A549 (cell line): ENCODE data around the gene SLC39A11. TPM values are rescaled to one million over a fixed set of nuclear protein-coding genes. Genes with fewer than 3 reads are reported as not detected.

Experiments used
- ATAC-seq, 2 experiments: fragments of 200-7000 bp in 1 of 2; fragments of >200 bp in 1 of 2; cut with Nextera tagmentation in 1 of 2; cut with Tn5 transposase in 1 of 2; 3 replicates each; pipeline versions ENCODE4 v1.8.0 to v1.9.1; 2018 to 2020; ENCODE audit warnings: mild to moderate bottlenecking in 1 of 2, moderate library complexity in 1 of 2
- CTCF ChIA-PET: fragments of 300-600 bp; sonication (Branson Sonifier 250); formaldehyde crosslinking; extraction: SDS; loops from one replicate; lab custom pipeline; 2021; ENCODE audit warnings: antibody characterized with exemption, inconsistent platforms; lab: Yijun Ruan, JAX
- POLR2A ChIA-PET: fragments of 350-600 bp; formaldehyde crosslinking; extraction: SDS; loops from one replicate; lab custom pipeline; 2021; ENCODE audit warnings: antibody characterized with exemption, inconsistent platforms; lab: Yijun Ruan, JAX
- DNase-seq, 2 experiments: peaks; one replicate each; pipeline versions ENCODE4 v3.0.0 to v3.0.0-alpha.2; 2011 to 2016; ENCODE audit warnings: low read depth in 1 of 2, low spot score in 1 of 2
- FAIRE-seq: peaks from 2 replicates; lab custom pipeline; 2011; peaks lifted over from hg19 to GRCh38; lab: Jason Lieb, UNC
- H3K27ac ChIP-seq, 2 experiments: fragments of >200 bp; sonication (Bioruptor Twin); formaldehyde crosslinking; 3 replicates each; pipeline ENCODE4 v1.5.1; 2016 to 2017
- H3K4me1 ChIP-seq: fragments of >200 bp; sonication (Bioruptor Twin); formaldehyde crosslinking; 3 replicates; pipeline ENCODE4 v1.6.1; 2016
- H3K4me2 ChIP-seq: fragments of >200 bp; sonication (Bioruptor Twin); formaldehyde crosslinking; 3 replicates; pipeline ENCODE4 v1.6.1; 2016
- H3K4me3 ChIP-seq: fragments of >200 bp; sonication (Bioruptor Twin); formaldehyde crosslinking; 3 replicates; pipeline ENCODE4 v1.5.1; 2016
- H3K9me3 ChIP-seq: fragments of >200 bp; sonication (Bioruptor Twin); formaldehyde crosslinking; 3 replicates; pipeline ENCODE4 v1.6.1; 2016
- CBX2 ChIP-seq: fragments of 200-600 bp; sonication (generic); IDR thresholded peaks from 2 replicates; pipeline ENCODE4 v1.6.1; 2016; ENCODE audit warnings: low read depth, mild to moderate bottlenecking, borderline replicate concordance
- CBX8 ChIP-seq: fragments of 200-600 bp; sonication (generic); IDR thresholded peaks from 2 replicates; pipeline ENCODE4 v1.6.1; 2016
- CEBPB ChIP-seq, 2 experiments: fragments of >200 bp in 1 of 2; sonication (Bioruptor Twin) in 1 of 2; formaldehyde crosslinking in 1 of 2; IDR thresholded peaks; 2 replicates each; pipeline ENCODE4 v1.6.1; 2012 to 2016
- EP300 ChIP-seq, 2 experiments: fragments of >200 bp; sonication (Bioruptor Twin); formaldehyde crosslinking; IDR thresholded peaks; 2 replicates in 1 of 2; 3 replicates in 1 of 2; pipeline ENCODE4 v1.6.1; 2016 to 2017
- FOSB ChIP-seq: fragments of 250-450 bp; sonication (Bioruptor Pico); IDR thresholded peaks from 2 replicates; pipeline ENCODE4 v1.5.0; 2020; ENCODE audit warnings: mild to moderate bottlenecking, moderate library complexity
- FOSL2 ChIP-seq, 2 experiments: fragments of 450-650 bp in 1 of 2; fragments of >200 bp in 1 of 2; sonication (Bioruptor Twin) in 1 of 2; formaldehyde crosslinking; IDR thresholded peaks; 2 replicates each; pipeline versions ENCODE4 v1.5.0 to v1.6.1; 2016 to 2020; ENCODE audit warnings: mild to moderate bottlenecking in 1 of 2, moderate library complexity in 1 of 2
- FOXS1 ChIP-seq: fragments of 250-450 bp; sonication (Bioruptor Pico); IDR thresholded peaks from 2 replicates; pipeline ENCODE4 v1.5.0; 2020; ENCODE audit warnings: mild to moderate bottlenecking, moderate library complexity
- GATA3 ChIP-seq: IDR thresholded peaks from 2 replicates; pipeline ENCODE4 v1.6.1; 2012; ENCODE audit warnings: borderline replicate concordance
- HDAC2 ChIP-seq: fragments of 200-600 bp; sonication (generic); IDR thresholded peaks from 2 replicates; pipeline ENCODE4 v1.6.1; 2016
- HEYL ChIP-seq: fragments of 250-450 bp; sonication (Bioruptor Pico); IDR thresholded peaks from 2 replicates; pipeline ENCODE4 v1.8.0; 2021; ENCODE audit warnings: mild to moderate bottlenecking, moderate library complexity
- HOXA7 ChIP-seq: fragments of 250-450 bp; sonication (Bioruptor Pico); IDR thresholded peaks from 2 replicates; pipeline ENCODE4 v1.5.0; 2020; ENCODE audit warnings: mild to moderate bottlenecking, moderate library complexity
- HOXB5 ChIP-seq: fragments of 250-450 bp; sonication (Bioruptor Pico); IDR thresholded peaks from 2 replicates; pipeline ENCODE4 v1.5.0; 2020; ENCODE audit warnings: mild to moderate bottlenecking, moderate library complexity
- JUN ChIP-seq, 2 experiments: fragments of >200 bp; sonication (Bioruptor Twin); formaldehyde crosslinking; IDR thresholded peaks; 2 replicates in 1 of 2; 3 replicates in 1 of 2; pipeline ENCODE4 v1.6.1; 2016 to 2017
- KDM5A ChIP-seq: fragments of 200-600 bp; sonication (generic); IDR thresholded peaks from 2 replicates; pipeline ENCODE4 v1.6.1; 2016; ENCODE audit warnings: antibody characterized with exemption, mild to moderate bottlenecking
- MAZ ChIP-seq: fragments of 150-350 bp; IDR thresholded peaks from 2 replicates; pipeline ENCODE4 v1.6.1; 2014; ENCODE audit warnings: antibody characterized with exemption, low read depth, low read length, borderline replicate concordance
- MYC ChIP-seq: IDR thresholded peaks from 2 replicates; pipeline ENCODE4 v1.6.1; 2012; ENCODE audit warnings: mild to moderate bottlenecking, inconsistent platforms, low read length, improper control_type of control experiment, borderline replicate concordance
- NFE2L2 ChIP-seq: fragments of 150-350 bp; conservative IDR thresholded peaks from 2 replicates; pipeline ENCODE4 v1.6.1; 2014; ENCODE audit warnings: low read length
- NPAS2 ChIP-seq: fragments of 250-450 bp; sonication (Bioruptor Pico); IDR thresholded peaks from 2 replicates; pipeline ENCODE4 v1.8.0; 2022; ENCODE audit warnings: mild to moderate bottlenecking, moderate library complexity, borderline replicate concordance
- NR3C1 ChIP-seq: fragments of >200 bp; sonication (Bioruptor Twin); formaldehyde crosslinking; IDR thresholded peaks from 3 replicates; pipeline ENCODE4 v1.6.1; 2017
- POLR2AphosphoS2 ChIP-seq: conservative IDR thresholded peaks from 2 replicates; pipeline ENCODE4 v1.6.1; 2012; ENCODE audit warnings: low read length, improper control_type of control experiment, inconsistent platforms
- RAD21 ChIP-seq, 2 experiments: fragments of >200 bp in 1 of 2; sonication (Bioruptor Twin) in 1 of 2; formaldehyde crosslinking in 1 of 2; IDR thresholded peaks in 1 of 2; conservative IDR thresholded peaks in 1 of 2; 2 replicates in 1 of 2; 3 replicates in 1 of 2; pipeline ENCODE4 v1.6.1; 2012 to 2018; ENCODE audit warnings: inconsistent platforms in 1 of 2
- RFX5 ChIP-seq: fragments of 450-650 bp; IDR thresholded peaks from 2 replicates; pipeline ENCODE4 v1.7.1; 2014; ENCODE audit warnings: antibody characterized with exemption, mild to moderate bottlenecking, moderate library complexity
- RNF2 ChIP-seq: fragments of 200-600 bp; sonication (generic); IDR thresholded peaks from 2 replicates; pipeline ENCODE4 v1.6.1; 2016; ENCODE audit warnings: low read depth, mild to moderate bottlenecking, antibody characterized with exemption, moderate library complexity, borderline replicate concordance
- TP53 ChIP-seq: fragments of 250-450 bp; sonication (Bioruptor Pico); IDR thresholded peaks from 2 replicates; pipeline ENCODE4 v1.5.0; 2021; ENCODE audit warnings: mild to moderate bottlenecking, moderate library complexity
- ZC3H11A ChIP-seq: fragments of 450-650 bp; IDR thresholded peaks from 2 replicates; pipeline ENCODE4 v1.6.1; 2014; ENCODE audit warnings: antibody characterized with exemption, mild to moderate bottlenecking
- ZSCAN20 ChIP-seq: fragments of 250-450 bp; sonication (Bioruptor Pico); IDR thresholded peaks from 2 replicates; pipeline ENCODE4 v1.8.0; 2022; ENCODE audit warnings: mild to moderate bottlenecking, moderate library complexity
- WGBS: methylation state at CpG from one replicate; pipeline ENCODE4 v1.1.6; 2017; ENCODE audit errors: missing lambda C conversion rate; 5-methylcytosine and 5-hydroxymethylcytosine counted together
- polyA plus RNA-seq, 4 experiments: library from polyadenylated mRNA; depleted of rRNA in 3 of 4; stranded (reverse); fragments of >200 nt; fragmentation: RNase III in 1 of 4; extraction: RNeasy Plus Mini Kit Qiagen cat#74134 plus additional on column Dnase treatment in 1 of 4; gene quantifications; 2 replicates in 3 of 4; 3 replicates in 1 of 4; pipeline ENCODE4 v1.2.3, GENCODE V29; 2011 to 2017
- TF ChIP-seq, protein P1 (sequence below): fragments of 250-450 bp; sonication (Bioruptor Pico); IDR thresholded peaks from 2 replicates; pipeline ENCODE4 v1.5.0; 2020; ENCODE audit warnings: low read depth, mild to moderate bottlenecking, moderate library complexity
- TF ChIP-seq, protein P2 (sequence below): fragments of >200 bp; sonication (Bioruptor Twin); formaldehyde crosslinking; IDR thresholded peaks from 2 replicates; pipeline ENCODE4 v1.6.1; 2016
- TF ChIP-seq, protein P3 (sequence below): fragments of 250-450 bp; sonication (Bioruptor Pico); IDR thresholded peaks from 2 replicates; pipeline ENCODE4 v1.5.0; 2021; ENCODE audit warnings: mild to moderate bottlenecking, moderate library complexity, borderline replicate concordance
- TF ChIP-seq, protein P4 (sequence below): IDR thresholded peaks from 2 replicates; pipeline ENCODE4 v1.6.1; 2012

Gene SLC39A11
- polyA plus RNA-seq, 2 of the 4 experiments (the other 2 are of a cell fraction) = 18.4 to 25.2 TPM

DNA sequence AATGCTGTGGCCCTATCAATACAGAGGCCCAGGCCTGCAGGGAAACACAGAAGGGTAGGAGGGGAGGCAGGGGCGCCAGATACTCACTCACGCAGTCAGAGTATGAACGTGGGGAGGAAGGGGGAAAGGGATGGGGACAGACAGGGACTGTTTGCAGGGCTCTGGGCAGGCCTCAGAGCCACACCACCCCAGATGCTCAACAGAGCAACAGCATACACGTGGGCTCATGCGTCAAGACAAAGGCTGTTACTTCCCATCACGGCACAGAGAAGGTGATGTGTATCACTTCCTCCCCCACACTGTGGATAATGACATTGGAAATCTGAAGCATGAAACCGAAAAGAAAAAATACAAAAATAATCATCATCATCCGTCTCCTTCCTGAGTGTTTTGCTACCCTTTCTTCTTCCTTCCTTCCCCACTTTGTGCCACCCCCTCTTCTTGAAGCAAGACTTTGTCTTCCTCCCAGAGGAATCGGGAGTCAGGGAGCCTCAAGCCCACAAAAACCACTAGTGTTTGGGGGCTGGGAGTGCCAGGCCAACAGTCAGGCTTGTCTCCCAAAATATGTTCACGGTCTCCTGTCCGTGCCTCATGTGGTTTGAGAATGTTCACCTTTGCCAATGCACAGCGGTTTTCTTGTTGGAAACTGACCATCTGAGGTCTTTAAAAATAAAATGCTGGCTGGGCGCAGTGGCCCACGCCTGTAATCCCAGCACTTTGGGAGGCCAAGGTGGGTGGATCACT is 20.1 kb downstream of the SLC39A11 start:
- H3K9me3 ChIP-seq = no peaks in the 10 kb centered on the region
- DNase-seq (no peak), ATAC-seq (no peak), FAIRE-seq (no peak)
- H3K27ac ChIP-seq = no peak overlapping the region
- POLR2A ChIA-PET = no interaction called here
- 88% methylated on average over 14 of the region's 14 CpGs for WGBS
- H3K4me2 ChIP-seq = no peak overlapping the region
- H3K4me1 ChIP-seq = no peaks in the 10 kb centered on the region
- CTCF ChIA-PET = no interaction called here
- no peak for TF ChIP-seq CBX2
- no peak for TF ChIP-seq MYC
- TF ChIP-seq KDM5A = no peak
- TF ChIP-seq HDAC2 = no peak
- no peak for TF ChIP-seq CEBPB (IDR thresholded peaks at IDR 0.05)
- TF ChIP-seq RNF2 = no peak
- TF ChIP-seq, protein P1, sequence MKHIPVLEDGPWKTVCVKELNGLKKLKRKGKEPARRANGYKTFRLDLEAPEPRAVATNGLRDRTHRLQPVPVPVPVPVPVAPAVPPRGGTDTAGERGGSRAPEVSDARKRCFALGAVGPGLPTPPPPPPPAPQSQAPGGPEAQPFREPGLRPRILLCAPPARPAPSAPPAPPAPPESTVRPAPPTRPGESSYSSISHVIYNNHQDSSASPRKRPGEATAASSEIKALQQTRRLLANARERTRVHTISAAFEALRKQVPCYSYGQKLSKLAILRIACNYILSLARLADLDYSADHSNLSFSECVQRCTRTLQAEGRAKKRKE (CRISPR knock-in tag) = no peak
- TF ChIP-seq, protein P2, sequence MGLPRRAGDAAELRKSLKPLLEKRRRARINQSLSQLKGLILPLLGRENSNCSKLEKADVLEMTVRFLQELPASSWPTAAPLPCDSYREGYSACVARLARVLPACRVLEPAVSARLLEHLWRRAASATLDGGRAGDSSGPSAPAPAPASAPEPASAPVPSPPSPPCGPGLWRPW = no peak
- no peak for TF ChIP-seq HOXB5 (CRISPR knock-in tag)
- no peak for TF ChIP-seq FOSL2 (IDR thresholded peaks at IDR 0.05)
- no peak for TF ChIP-seq FOSL2 (CRISPR knock-in tag; IDR thresholded peaks at IDR 0.05)
- TF ChIP-seq JUN (IDR thresholded peaks at IDR 0.05) = no peak
- no peak for TF ChIP-seq POLR2AphosphoS2
- no peak for TF ChIP-seq FOSB (CRISPR knock-in tag)
- no peak for TF ChIP-seq CBX8
- TF ChIP-seq GATA3 = no peak
- TF ChIP-seq TP53 = no peak
- TF ChIP-seq NPAS2 (CRISPR knock-in tag) = no peak
- no peak for TF ChIP-seq HOXA7 (CRISPR knock-in tag)
- no peak for TF ChIP-seq FOXS1 (CRISPR knock-in tag)
- no peak for TF ChIP-seq ZSCAN20 (CRISPR knock-in tag)
- no peak overlapping the region for H3K4me3 ChIP-seq

DNA sequence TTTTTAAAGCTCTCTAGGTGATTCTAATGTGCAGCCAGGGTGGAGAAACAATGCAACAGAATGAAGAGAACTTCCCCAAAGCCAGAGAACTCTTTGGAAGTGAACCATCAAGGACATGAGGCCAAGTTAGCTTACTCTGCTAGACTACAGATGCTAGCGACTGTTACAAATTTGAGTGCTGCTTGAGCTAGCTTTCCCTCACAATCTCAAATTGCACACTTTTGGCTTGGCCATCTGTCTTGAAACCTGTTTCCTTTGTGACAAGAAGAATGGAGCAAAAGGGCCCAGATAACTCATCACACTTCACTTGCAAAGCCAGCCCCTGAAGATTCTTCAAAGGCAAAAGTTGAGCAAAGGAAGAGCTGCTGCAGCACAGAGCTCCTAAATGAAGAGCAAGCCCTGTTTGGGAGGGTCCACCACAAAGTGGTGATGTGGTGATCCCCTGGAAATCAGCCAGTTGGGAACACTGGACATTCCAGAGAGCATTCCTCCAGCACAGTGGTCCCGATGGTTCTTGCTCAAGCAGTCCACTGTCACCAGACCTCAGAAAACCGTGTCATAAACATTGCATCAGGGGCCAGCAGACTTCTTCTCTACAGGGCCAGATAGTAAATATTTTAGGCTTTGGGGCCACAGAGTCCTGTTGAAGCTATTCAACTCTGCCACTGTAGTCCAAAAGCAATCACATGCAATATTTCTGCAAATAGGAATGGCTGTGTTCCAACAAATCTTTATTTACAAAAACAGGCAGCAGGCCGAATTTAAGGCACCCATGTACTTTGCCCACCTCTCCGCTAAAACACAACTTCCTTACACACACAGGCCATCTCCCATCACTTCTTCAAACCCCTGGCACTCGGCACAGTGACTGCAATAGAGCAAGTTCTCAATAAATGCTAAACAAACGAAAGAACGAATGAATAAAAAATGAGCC is 21.2 kb downstream of the SLC39A11 start:
- CTCF ChIA-PET = interaction anchor here (1.5 kb wide), 1 partner anchor 85 kb away, joined by 3 read pairs; no protein-coding TSS in a partner anchor
- no peak for DNase-seq
- no peak for ATAC-seq
- no peak for TF ChIP-seq RFX5
- TF ChIP-seq, protein P1 (CRISPR knock-in tag) = no peak
- TF ChIP-seq ZC3H11A = no peak
- TF ChIP-seq MAZ = no peak
- TF ChIP-seq NFE2L2 = no peak
- no peak for TF ChIP-seq HEYL
- TF ChIP-seq JUN (IDR thresholded peaks at IDR 0.05) = no peak
- TF ChIP-seq NR3C1 = no peak
- TF ChIP-seq, protein P3, sequence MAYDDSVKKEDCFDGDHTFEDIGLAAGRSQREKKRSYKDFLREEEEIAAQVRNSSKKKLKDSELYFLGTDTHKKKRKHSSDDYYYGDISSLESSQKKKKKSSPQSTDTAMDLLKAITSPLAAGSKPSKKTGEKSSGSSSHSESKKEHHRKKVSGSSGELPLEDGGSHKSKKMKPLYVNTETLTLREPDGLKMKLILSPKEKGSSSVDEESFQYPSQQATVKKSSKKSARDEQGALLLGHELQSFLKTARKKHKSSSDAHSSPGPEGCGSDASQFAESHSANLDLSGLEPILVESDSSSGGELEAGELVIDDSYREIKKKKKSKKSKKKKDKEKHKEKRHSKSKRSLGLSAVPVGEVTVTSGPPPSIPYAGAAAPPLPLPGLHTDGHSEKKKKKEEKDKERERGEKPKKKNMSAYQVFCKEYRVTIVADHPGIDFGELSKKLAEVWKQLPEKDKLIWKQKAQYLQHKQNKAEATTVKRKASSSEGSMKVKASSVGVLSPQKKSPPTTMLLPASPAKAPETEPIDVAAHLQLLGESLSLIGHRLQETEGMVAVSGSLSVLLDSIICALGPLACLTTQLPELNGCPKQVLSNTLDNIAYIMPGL (CRISPR knock-in tag) = no peak
- TF ChIP-seq, protein P4, sequence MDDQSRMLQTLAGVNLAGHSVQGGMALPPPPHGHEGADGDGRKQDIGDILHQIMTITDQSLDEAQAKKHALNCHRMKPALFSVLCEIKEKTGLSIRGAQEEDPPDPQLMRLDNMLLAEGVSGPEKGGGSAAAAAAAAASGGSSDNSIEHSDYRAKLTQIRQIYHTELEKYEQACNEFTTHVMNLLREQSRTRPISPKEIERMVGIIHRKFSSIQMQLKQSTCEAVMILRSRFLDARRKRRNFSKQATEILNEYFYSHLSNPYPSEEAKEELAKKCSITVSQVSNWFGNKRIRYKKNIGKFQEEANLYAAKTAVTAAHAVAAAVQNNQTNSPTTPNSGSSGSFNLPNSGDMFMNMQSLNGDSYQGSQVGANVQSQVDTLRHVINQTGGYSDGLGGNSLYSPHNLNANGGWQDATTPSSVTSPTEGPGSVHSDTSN = no peak
- no peak for TF ChIP-seq ZSCAN20 (CRISPR knock-in tag)
- TF ChIP-seq HOXA7 (CRISPR knock-in tag) = no peak
- no peak for TF ChIP-seq RAD21 (conservative IDR thresholded peaks at IDR 0.05 in 1 of 2, IDR thresholded peaks at IDR 0.05 in 1 of 2)
- TF ChIP-seq EP300 (IDR thresholded peaks at IDR 0.05) = no peak

More for the DNA sequence above, 21.2 kb downstream of the SLC39A11 start:
- H3K4me1 ChIP-seq = no peaks in the 10 kb centered on the region
- POLR2A ChIA-PET = no interaction called here
- no peaks in the 10 kb centered on the region for H3K9me3 ChIP-seq
- no peak overlapping the region for H3K4me2 ChIP-seq
- no peak overlapping the region for H3K4me3 ChIP-seq
- FAIRE-seq = no peak
- H3K27ac ChIP-seq = no peak overlapping the region
- 86% methylated on average over 8 of the region's 8 CpGs for WGBS
